Caco-2 (cell line): ENCODE results near the gene ANGPTL1. TPM values are rescaled to one million over a fixed set of nuclear protein-coding genes. Genes with fewer than 3 reads are reported as not detected.

Experiments used
- BruUV-seq: library from RNA; stranded (reverse); fragments of 400-500 nt; replicated peaks from 2 replicates; lab custom pipeline; 2021; lab: Mats Ljungman, UMichigan
- CTCF ChIA-PET: fragments of 300-600 bp; sonication (Branson Sonifier 250); formaldehyde crosslinking; loops from one replicate; lab custom pipeline; 2022; ENCODE audit warnings: antibody characterized with exemption; lab: Charles Lee
- POLR2A ChIA-PET: fragments of 300-600 bp; sonication (Branson Sonifier 250); formaldehyde crosslinking; loops from one replicate; lab custom pipeline; 2022; ENCODE audit warnings: antibody characterized with exemption; lab: Charles Lee
- DNase-seq, 2 experiments: peaks; one replicate each; pipeline versions ENCODE4 v3.0.0 to v3.0.0-alpha.2; 2020 to 2022
- H3K27me3 ChIP-seq: replicated peaks from 2 replicates; pipeline ENCODE4 v1.6.0; 2011; ENCODE audit warnings: low read length; ENCODE audit not compliant: control insufficient read depth, insufficient read depth
- H3K36me3 ChIP-seq: 2 replicates; pipeline ENCODE4 v1.5.1; 2011; ENCODE audit warnings: low read length; ENCODE audit not compliant: control insufficient read depth, insufficient read depth
- H3K4me1 ChIP-seq: fragments of 250-450 bp; sonication (Bioruptor Pico); 2 replicates; pipeline ENCODE4 v1.5.1; 2020; ENCODE audit warnings: mild to moderate bottlenecking
- H3K4me3 ChIP-seq: 2 replicates; pipeline ENCODE4 v1.5.1; 2011; ENCODE audit warnings: low read depth, mild to moderate bottlenecking, control low read depth, low read length
- H3K9me3 ChIP-seq: fragments of 250-450 bp; sonication (Bioruptor Pico); 2 replicates; pipeline ENCODE4 v1.5.1; 2020; ENCODE audit warnings: mild to moderate bottlenecking, moderate library complexity
- H3K27ac Mint-ChIP-seq: one replicate; pipeline ENCODE4 v1.8.0; 2022; ENCODE audit warnings: mixed read lengths; ENCODE audit not compliant: unreplicated experiment
- H3K27me3 Mint-ChIP-seq: one replicate; pipeline ENCODE4 v1.8.0; 2022; ENCODE audit warnings: mixed read lengths; ENCODE audit not compliant: insufficient read depth, unreplicated experiment
- H3K36me3 Mint-ChIP-seq: one replicate; pipeline ENCODE4 v1.8.0; 2022; ENCODE audit warnings: mild to moderate bottlenecking, mixed read lengths; ENCODE audit not compliant: insufficient read depth, unreplicated experiment
- H3K4me1 Mint-ChIP-seq: one replicate; pipeline ENCODE4 v1.8.0; 2022; ENCODE audit warnings: low read depth, mixed read lengths; ENCODE audit not compliant: unreplicated experiment
- H3K4me3 Mint-ChIP-seq: one replicate; pipeline ENCODE4 v1.8.0; 2022; ENCODE audit warnings: mild to moderate bottlenecking, moderate library complexity, mixed read lengths; ENCODE audit not compliant: unreplicated experiment
- H3K9me3 Mint-ChIP-seq: one replicate; pipeline ENCODE4 v1.8.0; 2022; ENCODE audit warnings: mixed read lengths; ENCODE audit not compliant: unreplicated experiment
- CTCF ChIP-seq, 2 experiments: fragments of 200-600 bp in 1 of 2; IDR thresholded peaks; 1 replicate in 1 of 2; 2 replicates in 1 of 2; pipeline versions ENCODE4 v1.5.1 to v1.8.0; 2011 to 2022; ENCODE audit warnings: antibody characterized with exemption in 1 of 2, control low read depth in 1 of 2, inconsistent platforms in 1 of 2, low read depth in 1 of 2, low read length in 1 of 2, mild to moderate bottlenecking in 1 of 2, moderate library complexity in 1 of 2; ENCODE audit not compliant: insufficient read depth in 1 of 2, severe bottlenecking in 1 of 2, unreplicated experiment in 1 of 2
- intact Hi-C: fragments of 100-400 bp; cut with micrococcal nuclease; formaldehyde crosslinking; loops from one replicate; pipeline ENCODE4 v1.10.0; 2022; ENCODE audit not compliant: unreplicated experiment
- total RNA-seq: library from RNA; stranded (reverse); gene quantifications from 2 replicates; pipeline ENCODE4 v1.2.3, GENCODE V29; 2022

Gene ANGPTL1
- total RNA-seq, 1 experiment from 2014 or later = not detected

- Mint-ChIP-seq H3K27me3 (no peaks in the 10 kb centered on the region), H3K27ac (no peak overlapping the region), H3K9me3 (no peaks in the 10 kb centered on the region), H3K4me3 (no peak overlapping the region), H3K4me1 (peaks cover 7% of the 10 kb centered on the region), H3K36me3 (peaks cover 9% of the 10 kb centered on the region)
- intact Hi-C loops = loop anchor here (10.0 kb wide), 1 partner anchor 324 kb away; no protein-coding TSS in a partner anchor
- Histone ChIP-seq H3K36me3 (no peaks in the 10 kb centered on the region), H3K4me3 (no peak overlapping the region), H3K9me3 (no peaks in the 10 kb centered on the region), H3K4me1 (no peaks in the 10 kb centered on the region), H3K27me3 (no peaks in the 10 kb centered on the region)
- no TSS peak for BruUV-seq
- DNase-seq = no peak
- TF ChIP-seq CTCF (IDR thresholded peaks at IDR 0.05; ENCODE audit: insufficient read depth in 1 of 2, low read depth in 1 of 2, low read length in 1 of 2, severe bottlenecking in 1 of 2, unreplicated experiment in 1 of 2) = no peak
- ChIA-PET POLR2A (no interaction called here), CTCF (no interaction called here)
Observed at GRCh38 chr1:178868706-178869105, 2.2 kb downstream of the ANGPTL1 start.

- no peak for DNase-seq
- no peaks in the 10 kb centered on the region for H3K27me3 Mint-ChIP-seq
- ChIA-PET CTCF (no interaction called here), POLR2A (no interaction called here)
- H3K9me3 Mint-ChIP-seq = no peaks in the 10 kb centered on the region
- H3K27ac Mint-ChIP-seq = no peak overlapping the region
- Histone ChIP-seq H3K36me3 (no peaks in the 10 kb centered on the region), H3K9me3 (no peaks in the 10 kb centered on the region), H3K4me3 (no peak overlapping the region), H3K4me1 (no peaks in the 10 kb centered on the region), H3K27me3 (no peaks in the 10 kb centered on the region)
- no peak overlapping the region for H3K4me3 Mint-ChIP-seq
- BruUV-seq = no TSS peak
- H3K4me1 Mint-ChIP-seq = peaks cover 7% of the 10 kb centered on the region
- no peak for TF ChIP-seq CTCF (IDR thresholded peaks at IDR 0.05; ENCODE audit: insufficient read depth in 1 of 2, low read depth in 1 of 2, low read length in 1 of 2, severe bottlenecking in 1 of 2, unreplicated experiment in 1 of 2)
- H3K36me3 Mint-ChIP-seq = peaks cover 9% of the 10 kb centered on the region
- intact Hi-C loops = loop anchor here (10.0 kb wide), 1 partner anchor 323 kb away; no protein-coding TSS in a partner anchor
Observed at GRCh38 chr1:178867670-178868069, 3.2 kb downstream of the ANGPTL1 start.

DNA sequence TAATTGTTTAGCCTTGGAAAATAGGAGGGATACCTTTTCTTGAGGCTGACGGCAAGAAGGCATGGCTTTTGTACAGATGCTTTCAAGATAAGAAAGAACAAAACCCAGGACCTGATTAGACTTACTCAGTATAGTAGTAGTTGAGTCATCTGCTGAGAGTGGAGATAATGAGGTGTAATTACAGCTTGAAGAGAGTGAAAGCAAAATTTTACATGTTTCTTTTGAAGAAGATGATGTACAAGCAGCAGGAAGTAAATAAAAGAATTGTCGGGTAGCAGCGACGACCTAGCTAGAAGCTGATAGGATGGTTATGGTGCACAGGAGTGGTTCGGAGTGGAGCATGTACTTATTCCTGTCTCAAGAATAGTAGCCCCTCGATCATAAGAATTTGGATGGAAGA, 6.6 kb downstream of the ANGPTL1 start:
- CTCF ChIA-PET = no interaction called here
- TF ChIP-seq CTCF (IDR thresholded peaks at IDR 0.05; ENCODE audit: insufficient read depth in 1 of 2, low read depth in 1 of 2, low read length in 1 of 2, severe bottlenecking in 1 of 2, unreplicated experiment in 1 of 2) = no peak
- H3K9me3 ChIP-seq = no peaks in the 10 kb centered on the region
- Mint-ChIP-seq H3K27me3 (no peaks in the 10 kb centered on the region), H3K9me3 (no peaks in the 10 kb centered on the region), H3K36me3 (peaks cover 9% of the 10 kb centered on the region), H3K4me1 (peaks cover 7% of the 10 kb centered on the region), H3K27ac (no peak overlapping the region), H3K4me3 (no peak overlapping the region)
- H3K4me3 ChIP-seq = no peak overlapping the region
- H3K36me3 ChIP-seq = no peaks in the 10 kb centered on the region
- DNase-seq = no peak
- no peaks in the 10 kb centered on the region for H3K4me1 ChIP-seq
- POLR2A ChIA-PET = no interaction called here
- intact Hi-C loops = loop anchor here (10.0 kb wide), 1 partner anchor 320 kb away; no protein-coding TSS in a partner anchor
- no peaks in the 10 kb centered on the region for H3K27me3 ChIP-seq
- BruUV-seq = no TSS peak
